ENCODE results near the gene GALNTL6. TPM values are rescaled to one million over a fixed set of nuclear protein-coding genes. Genes with fewer than 3 reads are reported as not detected.

The GALNTL6 gene
- total and polyA plus RNA-seq, 2 donors (not counting 1 experiment from before 2014, with no cell fraction given) = not detected

- Histone ChIP-seq H3K4me2 (ENCODE audit: extremely low read depth, insufficient read depth, low read length) (no peak overlapping the region), H3K4me3 (replicated peaks in 1 of 4; ENCODE audit: control extremely low read depth in 1 of 4, insufficient read depth in 1 of 4, low read depth in 3 of 4, low read length in 4 of 4) (no peak overlapping the region), H3K79me2 (ENCODE audit: control insufficient read depth, insufficient read depth, low read length) (no peaks in the 10 kb centered on the region), H3K9me3 (ENCODE audit: control insufficient read depth, insufficient read depth, low read depth, low read length) (no peaks in the 10 kb centered on the region), H3K9ac (ENCODE audit: insufficient read depth, low read length) (no peak overlapping the region), H3K36me3 (ENCODE audit: control insufficient read depth, insufficient read depth, low read length) (no peaks in the 10 kb centered on the region), H3K27me3 (ENCODE audit: control insufficient read depth, insufficient read depth, low read length) (no peaks in the 10 kb centered on the region), H2AFZ (ENCODE audit: low read length) (no peak overlapping the region), H3K4me1 (ENCODE audit: control insufficient read depth, extremely low read depth, insufficient read depth, low read length) (no peaks in the 10 kb centered on the region), H4K20me1 (ENCODE audit: control insufficient read depth, extremely low read depth, insufficient read depth, low read length) (no peaks in the 10 kb centered on the region), H3K27ac (ENCODE audit: insufficient read depth, low read length) (no peak overlapping the region)
- DNase-seq (ENCODE audit: low read depth in 2 of 2) = no peak
- no peak for TF ChIP-seq EZH2 (IDR thresholded peaks at IDR 0.05; ENCODE audit: low read length, missing control alignments)
- TF ChIP-seq, protein P1, sequence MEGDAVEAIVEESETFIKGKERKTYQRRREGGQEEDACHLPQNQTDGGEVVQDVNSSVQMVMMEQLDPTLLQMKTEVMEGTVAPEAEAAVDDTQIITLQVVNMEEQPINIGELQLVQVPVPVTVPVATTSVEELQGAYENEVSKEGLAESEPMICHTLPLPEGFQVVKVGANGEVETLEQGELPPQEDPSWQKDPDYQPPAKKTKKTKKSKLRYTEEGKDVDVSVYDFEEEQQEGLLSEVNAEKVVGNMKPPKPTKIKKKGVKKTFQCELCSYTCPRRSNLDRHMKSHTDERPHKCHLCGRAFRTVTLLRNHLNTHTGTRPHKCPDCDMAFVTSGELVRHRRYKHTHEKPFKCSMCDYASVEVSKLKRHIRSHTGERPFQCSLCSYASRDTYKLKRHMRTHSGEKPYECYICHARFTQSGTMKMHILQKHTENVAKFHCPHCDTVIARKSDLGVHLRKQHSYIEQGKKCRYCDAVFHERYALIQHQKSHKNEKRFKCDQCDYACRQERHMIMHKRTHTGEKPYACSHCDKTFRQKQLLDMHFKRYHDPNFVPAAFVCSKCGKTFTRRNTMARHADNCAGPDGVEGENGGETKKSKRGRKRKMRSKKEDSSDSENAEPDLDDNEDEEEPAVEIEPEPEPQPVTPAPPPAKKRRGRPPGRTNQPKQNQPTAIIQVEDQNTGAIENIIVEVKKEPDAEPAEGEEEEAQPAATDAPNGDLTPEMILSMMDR (conservative IDR thresholded peaks at IDR 0.05 in 1 of 2, IDR thresholded peaks at IDR 0.05 in 1 of 2; ENCODE audit: low read depth in 1 of 2, low read length in 2 of 2) = no peak
Measured at GRCh38 chr4:172127168-172127567, 314.0 kb downstream of the GALNTL6 start.

- no peaks in the 10 kb centered on the region for H3K9me3 ChIP-seq (ENCODE audit: control insufficient read depth, insufficient read depth, low read depth, low read length)
- no peaks in the 10 kb centered on the region for H3K4me1 ChIP-seq (ENCODE audit: control insufficient read depth, extremely low read depth, insufficient read depth, low read length)
- DNase-seq (ENCODE audit: low read depth in 2 of 2) = peak in 1 of 2 donors; percentile 3
- no peak overlapping the region for H2AFZ ChIP-seq (ENCODE audit: low read length)
- no peak overlapping the region for H3K27ac ChIP-seq (ENCODE audit: insufficient read depth, low read length)
- no peaks in the 10 kb centered on the region for H3K36me3 ChIP-seq (ENCODE audit: control insufficient read depth, insufficient read depth, low read length)
- no peaks in the 10 kb centered on the region for H3K79me2 ChIP-seq (ENCODE audit: control insufficient read depth, insufficient read depth, low read length)
- H3K4me2 ChIP-seq (ENCODE audit: extremely low read depth, insufficient read depth, low read length) = no peak overlapping the region
- TF ChIP-seq, protein P1 (conservative IDR thresholded peaks at IDR 0.05 in 1 of 2, IDR thresholded peaks at IDR 0.05 in 1 of 2; ENCODE audit: low read depth in 1 of 2, low read length in 2 of 2) = no peak
- TF ChIP-seq EZH2 (IDR thresholded peaks at IDR 0.05; ENCODE audit: low read length, missing control alignments) = no peak
- H3K9ac ChIP-seq (ENCODE audit: insufficient read depth, low read length) = no peak overlapping the region
- H3K27me3 ChIP-seq (ENCODE audit: control insufficient read depth, insufficient read depth, low read length) = no peaks in the 10 kb centered on the region
- no peak overlapping the region for H3K4me3 ChIP-seq (replicated peaks in 1 of 4; ENCODE audit: control extremely low read depth in 1 of 4, insufficient read depth in 1 of 4, low read depth in 3 of 4, low read length in 4 of 4)
- H4K20me1 ChIP-seq (ENCODE audit: control insufficient read depth, extremely low read depth, insufficient read depth, low read length) = no peaks in the 10 kb centered on the region
Measured at GRCh38 chr4:172129593-172129992, 316.4 kb downstream of the GALNTL6 start.

GRCh38 chr4:172134521-172134920 lies 321.3 kb downstream of the GALNTL6 start:
- Histone ChIP-seq H3K79me2 (ENCODE audit: control insufficient read depth, insufficient read depth, low read length) (no peaks in the 10 kb centered on the region), H3K27ac (ENCODE audit: insufficient read depth, low read length) (no peak overlapping the region), H2AFZ (ENCODE audit: low read length) (no peak overlapping the region), H3K27me3 (ENCODE audit: control insufficient read depth, insufficient read depth, low read length) (no peaks in the 10 kb centered on the region), H3K4me2 (ENCODE audit: extremely low read depth, insufficient read depth, low read length) (no peak overlapping the region), H3K9me3 (ENCODE audit: control insufficient read depth, insufficient read depth, low read depth, low read length) (no peaks in the 10 kb centered on the region), H3K9ac (ENCODE audit: insufficient read depth, low read length) (no peak overlapping the region), H3K36me3 (ENCODE audit: control insufficient read depth, insufficient read depth, low read length) (no peaks in the 10 kb centered on the region), H3K4me1 (ENCODE audit: control insufficient read depth, extremely low read depth, insufficient read depth, low read length) (no peaks in the 10 kb centered on the region), H4K20me1 (ENCODE audit: control insufficient read depth, extremely low read depth, insufficient read depth, low read length) (no peaks in the 10 kb centered on the region), H3K4me3 (replicated peaks in 1 of 4; ENCODE audit: control extremely low read depth in 1 of 4, insufficient read depth in 1 of 4, low read depth in 3 of 4, low read length in 4 of 4) (no peak overlapping the region)
- TF ChIP-seq EZH2 (IDR thresholded peaks at IDR 0.05; ENCODE audit: low read length, missing control alignments) = no peak
- TF ChIP-seq, protein P1 (conservative IDR thresholded peaks at IDR 0.05 in 1 of 2, IDR thresholded peaks at IDR 0.05 in 1 of 2; ENCODE audit: low read depth in 1 of 2, low read length in 2 of 2) = no peak
- DNase-seq (ENCODE audit: low read depth in 2 of 2) = peak in 1 of 2 donors; percentile 40
